RWPE1 (cell line): ENCODE results near the gene MDK.
A peak's percentile ranks its signal among the peaks of the same experiment; 100 is the strongest.

Experiments
- CTCF ChIA-PET: fragments of 350-600 bp; sonication (Branson Sonifier 250); formaldehyde crosslinking; extraction: SDS; loops from one replicate; lab custom pipeline; 2021; lab: Yijun Ruan, JAX
- POLR2A ChIA-PET: fragments of 400-600 bp; formaldehyde crosslinking; extraction: SDS; loops from one replicate; lab custom pipeline; 2020; ENCODE audit warnings: antibody characterized with exemption; ENCODE audit not compliant: low non-redundant PET; lab: Yijun Ruan, JAX
- DNase-seq: peaks from one replicate; pipeline ENCODE4 v3.0.0; 2012; ENCODE audit warnings: low spot score
- H3K27ac ChIP-seq: fragments of 450-650 bp; 2 replicates; pipeline ENCODE4 v1.5.1; 2017
- CTCF ChIP-seq: fragments of 450-650 bp; conservative IDR thresholded peaks from 2 replicates; pipeline ENCODE4 v1.5.1; 2017; ENCODE audit warnings: low read depth, mild to moderate bottlenecking

Gene MDK

DNA sequence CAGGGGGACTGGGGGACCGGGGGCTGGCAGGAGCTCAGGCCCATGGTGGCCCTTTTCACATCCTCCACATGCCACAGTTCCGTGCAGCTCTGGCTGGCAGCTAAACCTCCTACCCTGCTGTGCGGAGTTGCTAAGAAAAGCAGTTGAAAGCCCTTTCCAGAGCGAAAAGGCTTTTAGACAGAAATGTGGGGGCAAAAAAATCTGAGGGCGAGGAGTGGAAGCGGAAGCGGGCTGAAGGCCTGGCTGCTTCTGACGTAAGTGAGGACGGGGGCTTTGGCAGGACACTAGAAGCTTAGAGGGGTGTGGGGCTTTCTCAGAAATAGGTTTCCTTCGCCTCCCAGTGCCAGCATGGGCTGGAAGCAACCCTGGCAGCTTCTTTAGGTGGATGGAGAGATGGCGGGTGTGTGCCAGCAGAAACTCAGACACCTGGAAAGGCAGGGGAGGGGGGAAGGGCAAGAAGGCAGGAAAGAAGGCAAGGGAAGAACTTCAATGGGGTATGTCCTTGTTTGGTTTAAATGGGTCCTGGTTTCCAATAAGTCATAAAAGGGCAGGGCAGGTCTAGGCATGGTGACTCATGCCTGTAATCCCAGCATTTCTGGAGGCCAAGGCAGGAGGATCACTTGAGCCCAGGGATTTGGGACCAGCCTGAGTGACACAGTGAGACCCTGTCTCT, 45.4 kb upstream of the MDK start:
- CTCF ChIA-PET, result no interaction called here
- no peak overlapping the region for H3K27ac ChIP-seq
- no peak for DNase-seq
- TF ChIP-seq CTCF, result no peak
- POLR2A ChIA-PET, result no interaction called here

- ChIA-PET CTCF (no interaction called here), POLR2A (no interaction called here)
- no peak for DNase-seq
- H3K27ac ChIP-seq, result no peak overlapping the region
- TF ChIP-seq CTCF, result no peak
Measured at GRCh38 chr11:46336563-46337180, 44.8 kb upstream of the MDK start.

- ChIA-PET POLR2A (interaction anchor here (0.7 kb wide), 1 partner anchor 45 kb away, joined by 7 read pairs; no protein-coding TSS in a partner anchor), CTCF (no interaction called here)
- no peak overlapping the region for H3K27ac ChIP-seq
- DNase-seq, result no peak
- TF ChIP-seq CTCF, result no peak
Measured at GRCh38 chr11:46337626-46338345, 43.7 kb upstream of the MDK start.

DNA sequence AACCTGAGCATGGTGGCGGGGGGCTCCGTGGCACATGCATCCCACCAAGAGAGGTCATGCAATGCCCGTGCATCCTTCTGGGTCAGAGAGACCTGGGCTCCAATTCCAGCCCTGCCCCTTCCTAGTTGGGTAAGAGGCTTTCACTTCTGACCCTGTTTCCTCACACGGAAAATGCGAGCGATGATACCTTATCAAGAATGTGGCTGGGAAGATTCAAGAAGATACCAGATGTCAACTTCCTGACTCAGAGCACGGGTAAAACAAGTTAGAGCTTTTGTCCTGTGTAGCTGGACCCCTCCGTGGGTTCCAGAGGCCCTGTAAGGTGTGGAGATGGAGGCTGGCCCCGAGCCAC, 42.9 kb upstream of the MDK start:
- ChIA-PET POLR2A (no interaction called here), CTCF (interaction anchor here (1.2 kb wide), 1 partner anchor 99 kb away, joined by 3 read pairs; no protein-coding TSS in a partner anchor)
- peak overlapping the region; percentile 40 for H3K27ac ChIP-seq
- DNase-seq, result no peak
- no peak for TF ChIP-seq CTCF

- CTCF ChIA-PET, result interaction anchor here (0.5 to 1.2 kb wide), 3 partner anchors 8 to 231 kb away, joined by 3 to 7 read pairs (median 3); partner anchors contain the start of gene DGKZ
- POLR2A ChIA-PET, result no interaction called here
- H3K27ac ChIP-seq, result peak overlapping the region; percentile 40
- DNase-seq, result no peak
- TF ChIP-seq CTCF, result no peak
Measured at GRCh38 chr11:46338988-46339666, 42.3 kb upstream of the MDK start.

DNA sequence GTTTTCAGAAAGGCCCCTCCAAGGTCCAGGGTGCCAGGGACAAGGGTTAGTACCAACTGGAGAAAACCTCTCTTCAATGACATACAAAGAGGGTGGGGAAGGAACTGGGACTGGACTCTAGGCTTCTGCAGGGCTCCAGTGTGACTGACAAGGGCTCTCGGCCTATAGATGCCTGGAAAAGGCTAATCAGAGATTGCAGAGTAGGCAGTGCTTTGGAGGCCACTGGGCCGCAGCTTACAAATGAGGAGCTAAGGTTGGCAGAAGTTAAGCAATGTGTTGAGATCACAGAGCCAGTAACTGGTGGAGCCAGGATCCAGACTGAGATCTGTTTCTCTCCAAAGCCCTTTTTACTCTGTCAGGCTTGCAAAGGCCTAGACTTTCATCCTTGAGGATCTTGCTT, 41.7 kb upstream of the MDK start:
- no peak for TF ChIP-seq CTCF
- POLR2A ChIA-PET, result interaction anchor here (0.8 kb wide), 1 partner anchor 96 kb away, joined by 3 read pairs; no protein-coding TSS in a partner anchor
- DNase-seq, result no peak
- H3K27ac ChIP-seq, result peak overlapping the region; percentile 40
- CTCF ChIA-PET, result interaction anchor here (0.5 to 1.2 kb wide), 2 partner anchors 100 to 161 kb away, joined by 3 read pairs; no protein-coding TSS in a partner anchor
